Dendritic cell treated with granulocyte-macrophage colony-stimulating factor and Interleukin-4, amounts not matched to agents 40 ng/mL and 50 ng/mL, for 4 days (primary cell): ENCODE results near the gene MAN1A1.

Experiments
- H3K27ac Mint-ChIP-seq: one replicate; pipeline ENCODE4 v1.8.0; 2022; ENCODE audit warnings: mild to moderate bottlenecking, mixed read lengths
- H3K27me3 Mint-ChIP-seq: one replicate; pipeline ENCODE4 v1.8.0; 2022; ENCODE audit warnings: mild to moderate bottlenecking, mixed read lengths
- H3K36me3 Mint-ChIP-seq: one replicate; pipeline ENCODE4 v1.8.0; 2022; ENCODE audit warnings: low read depth, mixed read lengths
- H3K4me1 Mint-ChIP-seq: one replicate; pipeline ENCODE4 v1.8.0; 2022; ENCODE audit warnings: low read depth, mixed read lengths
- H3K4me3 Mint-ChIP-seq: one replicate; pipeline ENCODE4 v1.8.0; 2022; ENCODE audit warnings: mild to moderate bottlenecking, moderate library complexity, mixed read lengths
- H3K9me3 Mint-ChIP-seq: one replicate; pipeline ENCODE4 v1.8.0; 2022; ENCODE audit warnings: mixed read lengths
- intact Hi-C: fragments of 100-400 bp; cut with micrococcal nuclease; formaldehyde crosslinking; loops from one replicate; pipeline ENCODE4 v1.15.0; 2022

The MAN1A1 gene

GRCh38 chr6:119340796-119341487 lies 8.6 kb downstream of the MAN1A1 start:
- Mint-ChIP-seq H3K4me3 (no peak overlapping the region), H3K27me3 (no peaks in the 10 kb centered on the region), H3K36me3 (peaks cover 12% of the 10 kb centered on the region), H3K27ac (peak overlapping the region; percentile 78), H3K9me3 (no peaks in the 10 kb centered on the region), H3K4me1 (peaks cover 55% of the 10 kb centered on the region)
- intact Hi-C loops, result no loop called here

GRCh38 chr6:119339941-119340456 lies 9.6 kb downstream of the MAN1A1 start:
- H3K9me3 Mint-ChIP-seq, result no peaks in the 10 kb centered on the region
- peak overlapping the region; percentile 37 for H3K4me3 Mint-ChIP-seq
- H3K27me3 Mint-ChIP-seq, result no peaks in the 10 kb centered on the region
- intact Hi-C loops, result no loop called here
- peaks cover 17% of the 10 kb centered on the region for H3K36me3 Mint-ChIP-seq
- peaks cover 53% of the 10 kb centered on the region for H3K4me1 Mint-ChIP-seq
- peak overlapping the region; percentile 78 for H3K27ac Mint-ChIP-seq

GRCh38 chr6:119337762-119338161 lies 11.8 kb downstream of the MAN1A1 start:
- no peaks in the 10 kb centered on the region for H3K27me3 Mint-ChIP-seq
- intact Hi-C loops, result no loop called here
- peaks cover 17% of the 10 kb centered on the region for H3K36me3 Mint-ChIP-seq
- no peak overlapping the region for H3K4me3 Mint-ChIP-seq
- peaks cover 45% of the 10 kb centered on the region for H3K4me1 Mint-ChIP-seq
- H3K27ac Mint-ChIP-seq, result no peak overlapping the region
- no peaks in the 10 kb centered on the region for H3K9me3 Mint-ChIP-seq

GRCh38 chr6:119337252-119337651 lies 12.3 kb downstream of the MAN1A1 start:
- no peak overlapping the region for H3K27ac Mint-ChIP-seq
- no peak overlapping the region for H3K4me3 Mint-ChIP-seq
- H3K9me3 Mint-ChIP-seq, result no peaks in the 10 kb centered on the region
- intact Hi-C loops, result no loop called here
- peaks cover 17% of the 10 kb centered on the region for H3K36me3 Mint-ChIP-seq
- H3K4me1 Mint-ChIP-seq, result peaks cover 40% of the 10 kb centered on the region
- no peaks in the 10 kb centered on the region for H3K27me3 Mint-ChIP-seq

GRCh38 chr6:119334535-119335264 lies 14.9 kb downstream of the MAN1A1 start:
- peaks cover 35% of the 10 kb centered on the region for H3K4me1 Mint-ChIP-seq
- no peak overlapping the region for H3K4me3 Mint-ChIP-seq
- no peaks in the 10 kb centered on the region for H3K9me3 Mint-ChIP-seq
- H3K36me3 Mint-ChIP-seq, result peaks cover 25% of the 10 kb centered on the region
- intact Hi-C loops, result no loop called here
- no peaks in the 10 kb centered on the region for H3K27me3 Mint-ChIP-seq
- peak overlapping the region; percentile 24 for H3K27ac Mint-ChIP-seq

- no peak overlapping the region for H3K4me3 Mint-ChIP-seq
- no peak overlapping the region for H3K27ac Mint-ChIP-seq
- peaks cover 23% of the 10 kb centered on the region for H3K36me3 Mint-ChIP-seq
- H3K9me3 Mint-ChIP-seq, result no peaks in the 10 kb centered on the region
- H3K4me1 Mint-ChIP-seq, result peaks cover 26% of the 10 kb centered on the region
- intact Hi-C loops, result no loop called here
- H3K27me3 Mint-ChIP-seq, result no peaks in the 10 kb centered on the region
These were observed 15.8 kb downstream of the MAN1A1 start for GRCh38 chr6:119333707-119334295.

- peaks cover 22% of the 10 kb centered on the region for H3K36me3 Mint-ChIP-seq
- no peak overlapping the region for H3K27ac Mint-ChIP-seq
- intact Hi-C loops, result no loop called here
- H3K4me1 Mint-ChIP-seq, result peaks cover 23% of the 10 kb centered on the region
- no peaks in the 10 kb centered on the region for H3K27me3 Mint-ChIP-seq
- no peak overlapping the region for H3K4me3 Mint-ChIP-seq
- no peaks in the 10 kb centered on the region for H3K9me3 Mint-ChIP-seq
These were observed 16.4 kb downstream of the MAN1A1 start for GRCh38 chr6:119333063-119333609.

GRCh38 chr6:119331663-119332286 lies 17.8 kb downstream of the MAN1A1 start:
- Mint-ChIP-seq H3K9me3 (no peaks in the 10 kb centered on the region), H3K4me1 (peaks cover 23% of the 10 kb centered on the region), H3K4me3 (no peak overlapping the region), H3K27ac (no peak overlapping the region), H3K27me3 (no peaks in the 10 kb centered on the region), H3K36me3 (peaks cover 23% of the 10 kb centered on the region)
- intact Hi-C loops, result no loop called here

GRCh38 chr6:119330520-119331113 lies 18.9 kb downstream of the MAN1A1 start:
- intact Hi-C loops, result no loop called here
- peaks cover 32% of the 10 kb centered on the region for H3K36me3 Mint-ChIP-seq
- H3K4me1 Mint-ChIP-seq, result peaks cover 22% of the 10 kb centered on the region
- no peaks in the 10 kb centered on the region for H3K9me3 Mint-ChIP-seq
- no peak overlapping the region for H3K27ac Mint-ChIP-seq
- no peak overlapping the region for H3K4me3 Mint-ChIP-seq
- no peaks in the 10 kb centered on the region for H3K27me3 Mint-ChIP-seq

- Mint-ChIP-seq H3K36me3 (peaks cover 27% of the 10 kb centered on the region), H3K4me3 (no peak overlapping the region), H3K4me1 (peaks cover 13% of the 10 kb centered on the region), H3K9me3 (no peaks in the 10 kb centered on the region), H3K27me3 (no peaks in the 10 kb centered on the region), H3K27ac (no peak overlapping the region)
- intact Hi-C loops, result no loop called here
These were observed 19.8 kb downstream of the MAN1A1 start for GRCh38 chr6:119329794-119330180.

- H3K9me3 Mint-ChIP-seq, result no peaks in the 10 kb centered on the region
- intact Hi-C loops, result no loop called here
- H3K27ac Mint-ChIP-seq, result no peak overlapping the region
- peaks cover 10% of the 10 kb centered on the region for H3K4me1 Mint-ChIP-seq
- peaks cover 27% of the 10 kb centered on the region for H3K36me3 Mint-ChIP-seq
- H3K27me3 Mint-ChIP-seq, result no peaks in the 10 kb centered on the region
- H3K4me3 Mint-ChIP-seq, result no peak overlapping the region
These were observed 20.4 kb downstream of the MAN1A1 start for GRCh38 chr6:119328892-119329793.

GRCh38 chr6:119328254-119328653 lies 21.3 kb downstream of the MAN1A1 start:
- Mint-ChIP-seq H3K27ac (no peak overlapping the region), H3K4me1 (peaks cover 10% of the 10 kb centered on the region), H3K4me3 (no peak overlapping the region), H3K27me3 (no peaks in the 10 kb centered on the region), H3K36me3 (peaks cover 27% of the 10 kb centered on the region), H3K9me3 (no peaks in the 10 kb centered on the region)
- intact Hi-C loops, result no loop called here

GRCh38 chr6:119327810-119328209 lies 21.8 kb downstream of the MAN1A1 start:
- H3K4me3 Mint-ChIP-seq, result no peak overlapping the region
- H3K4me1 Mint-ChIP-seq, result peaks cover 10% of the 10 kb centered on the region
- no peaks in the 10 kb centered on the region for H3K9me3 Mint-ChIP-seq
- no peaks in the 10 kb centered on the region for H3K27me3 Mint-ChIP-seq
- no peak overlapping the region for H3K27ac Mint-ChIP-seq
- intact Hi-C loops, result no loop called here
- H3K36me3 Mint-ChIP-seq, result peaks cover 27% of the 10 kb centered on the region
